Fibroblast of skin of back (primary cell): ENCODE data around the gene PLS1.
A peak's percentile ranks its signal among the peaks of the same experiment; 100 is the strongest.

Experiments used
- DNase-seq: peaks from one replicate; pipeline ENCODE4 v3.0.0-alpha.2; 2013

PLS1 gene

GRCh38 chr3:142644502-142644901, 48.3 kb downstream of the PLS1 start:
- no peak for DNase-seq

GRCh38 chr3:142645236-142645793, 49.1 kb downstream of the PLS1 start:
- peak; percentile 39 for DNase-seq

GRCh38 chr3:142646020-142646785, 50.0 kb downstream of the PLS1 start:
- no peak for DNase-seq

GRCh38 chr3:142647856-142648255, 51.7 kb downstream of the PLS1 start:
- no peak for DNase-seq

- no peak for DNase-seq
Measured at GRCh38 chr3:142648950-142649349, 52.8 kb downstream of the PLS1 start.

- no peak for DNase-seq
Measured at GRCh38 chr3:142650001-142650693, 54.0 kb downstream of the PLS1 start.

- peak; percentile 7 for DNase-seq
Measured at GRCh38 chr3:142651711-142652110, 55.5 kb downstream of the PLS1 start.

GRCh38 chr3:142652826-142653292, 56.7 kb downstream of the PLS1 start:
- DNase-seq = no peak

- DNase-seq = no peak
Measured at GRCh38 chr3:142656575-142656974, 60.4 kb downstream of the PLS1 start.

GRCh38 chr3:142657033-142657432, 60.8 kb downstream of the PLS1 start:
- DNase-seq = no peak

- no peak for DNase-seq
Measured at GRCh38 chr3:142660383-142660782, 64.2 kb downstream of the PLS1 start.

GRCh38 chr3:142660893-142661292, 64.7 kb downstream of the PLS1 start:
- no peak for DNase-seq

GRCh38 chr3:142663865-142664264, 67.7 kb downstream of the PLS1 start:
- no peak for DNase-seq

- no peak for DNase-seq
Measured at GRCh38 chr3:142664311-142664710, 68.1 kb downstream of the PLS1 start.

- no peak for DNase-seq
Measured at GRCh38 chr3:142664819-142665218, 68.6 kb downstream of the PLS1 start.

GRCh38 chr3:142670120-142670519, 73.9 kb downstream of the PLS1 start:
- DNase-seq = no peak

GRCh38 chr3:142676151-142676550, 80.0 kb downstream of the PLS1 start:
- no peak for DNase-seq

- DNase-seq = no peak
Measured at GRCh38 chr3:142680710-142681109, 84.5 kb downstream of the PLS1 start.

GRCh38 chr3:142690613-142691012, 94.4 kb downstream of the PLS1 start:
- peak; percentile 3 for DNase-seq

- DNase-seq = no peak
Measured at GRCh38 chr3:142691527-142691926, 95.3 kb downstream of the PLS1 start.

- DNase-seq = no peak
Measured at GRCh38 chr3:142693136-142693853, 97.1 kb downstream of the PLS1 start.

GRCh38 chr3:142694225-142694624, 98.0 kb downstream of the PLS1 start:
- DNase-seq = no peak

- DNase-seq = no peak
Measured at GRCh38 chr3:142705198-142705597, 109.0 kb downstream of the PLS1 start.
